Measurements from ENCODE around the gene LPA. TPM values are rescaled to one million over a fixed set of nuclear protein-coding genes. Genes with fewer than 3 reads are reported as not detected.
"Not testable (repeated sequence)": the region's sequence is repeated elsewhere in the genome, so short reads cannot be mapped to it uniquely, and the experiment has no call there.

Gene LPA
- total RNA-seq, 1 experiment from 2014 or later, result not detected

- no peak for ATAC-seq
- Histone ChIP-seq H3K9me2 (replicated peaks; ENCODE audit: low read length) (no peaks in the 10 kb centered on the region), H3K9me3 (ENCODE audit: low read length) (no peaks in the 10 kb centered on the region), H3K4me3 (ENCODE audit: low read length) (no peak overlapping the region), H3K27me3 (ENCODE audit: low read length) (no peaks in the 10 kb centered on the region), H3K27ac (ENCODE audit: low read length) (no peak overlapping the region), H4K20me1 (ENCODE audit: low read length) (no peaks in the 10 kb centered on the region), H3K79me2 (ENCODE audit: low read length) (no peaks in the 10 kb centered on the region), H3K9ac (ENCODE audit: low read length) (no peak overlapping the region), H2AFZ (ENCODE audit: low read length) (no peak overlapping the region), H3K4me1 (ENCODE audit: insufficient read depth, low read length) (no peaks in the 10 kb centered on the region), H3K36me3 (ENCODE audit: low read depth, low read length) (no peaks in the 10 kb centered on the region), H3K4me2 (ENCODE audit: low read length) (no peak overlapping the region), H3F3A (ENCODE audit: low read length, unreplicated experiment) (no peaks in the 10 kb centered on the region)
- TF ChIP-seq CTCF (conservative IDR thresholded peaks at IDR 0.05; ENCODE audit: low read depth, low read length) (no peak), EZH2phosphoT487 (IDR thresholded peaks at IDR 0.05; ENCODE audit: borderline replicate concordance, low read length) (no peak), EZH2 (IDR thresholded peaks at IDR 0.05; ENCODE audit: low read length, unreplicated experiment) (no peak)
- no peak for DNase-seq
- intact Hi-C loops (cut with micrococcal nuclease), result no loop called here
- ChIA-PET CTCF (no interaction called here), POLR2A (ENCODE audit: unreplicated experiment) (no interaction called here)
- no TSS peak for BruUV-seq (replicated peaks)
Measured at GRCh38 chr6:160697826-160698225, 33.8 kb upstream of the LPA start.

- H3K4me1 ChIP-seq (ENCODE audit: insufficient read depth, low read length); ATAC-seq; H3K4me3 ChIP-seq (ENCODE audit: low read length); H3K9me2 ChIP-seq (replicated peaks; ENCODE audit: low read length); H3K27me3 ChIP-seq (ENCODE audit: low read length); H3K4me2 ChIP-seq (ENCODE audit: low read length); H4K20me1 ChIP-seq (ENCODE audit: low read length); H3K9me3 ChIP-seq (ENCODE audit: low read length); CTCF ChIA-PET; H2AFZ ChIP-seq (ENCODE audit: low read length); H3F3A ChIP-seq (ENCODE audit: low read length, unreplicated experiment); H3K9ac ChIP-seq (ENCODE audit: low read length); H3K79me2 ChIP-seq (ENCODE audit: low read length); POLR2A ChIA-PET (ENCODE audit: unreplicated experiment); BruUV-seq (replicated peaks); intact Hi-C loops (cut with micrococcal nuclease); DNase-seq; H3K27ac ChIP-seq (ENCODE audit: low read length); H3K36me3 ChIP-seq (ENCODE audit: low read depth, low read length): not testable (repeated sequence)
Measured at GRCh38 chr6:160696884-160697283, 32.8 kb upstream of the LPA start.

- H3K27ac ChIP-seq (ENCODE audit: low read length); POLR2A ChIA-PET (ENCODE audit: unreplicated experiment); H3K79me2 ChIP-seq (ENCODE audit: low read length); H4K20me1 ChIP-seq (ENCODE audit: low read length); H3K9ac ChIP-seq (ENCODE audit: low read length); H3K4me1 ChIP-seq (ENCODE audit: insufficient read depth, low read length); BruUV-seq (replicated peaks); H3F3A ChIP-seq (ENCODE audit: low read length, unreplicated experiment); H2AFZ ChIP-seq (ENCODE audit: low read length); intact Hi-C loops (cut with micrococcal nuclease); H3K4me2 ChIP-seq (ENCODE audit: low read length); CTCF ChIA-PET; DNase-seq; H3K27me3 ChIP-seq (ENCODE audit: low read length); H3K9me2 ChIP-seq (replicated peaks; ENCODE audit: low read length); H3K36me3 ChIP-seq (ENCODE audit: low read depth, low read length); H3K9me3 ChIP-seq (ENCODE audit: low read length); ATAC-seq; H3K4me3 ChIP-seq (ENCODE audit: low read length): not testable (repeated sequence)
Measured at GRCh38 chr6:160695622-160696021, 31.5 kb upstream of the LPA start.

- BruUV-seq (replicated peaks); CTCF ChIA-PET; H3K4me3 ChIP-seq (ENCODE audit: low read length); H3K9me3 ChIP-seq (ENCODE audit: low read length); intact Hi-C loops (cut with micrococcal nuclease); H3K27me3 ChIP-seq (ENCODE audit: low read length); H3K36me3 ChIP-seq (ENCODE audit: low read depth, low read length); H3F3A ChIP-seq (ENCODE audit: low read length, unreplicated experiment); H3K4me2 ChIP-seq (ENCODE audit: low read length); H3K79me2 ChIP-seq (ENCODE audit: low read length); ATAC-seq; H3K4me1 ChIP-seq (ENCODE audit: insufficient read depth, low read length); H3K9me2 ChIP-seq (replicated peaks; ENCODE audit: low read length); POLR2A ChIA-PET (ENCODE audit: unreplicated experiment); H3K9ac ChIP-seq (ENCODE audit: low read length); H4K20me1 ChIP-seq (ENCODE audit: low read length); DNase-seq; H2AFZ ChIP-seq (ENCODE audit: low read length); H3K27ac ChIP-seq (ENCODE audit: low read length): not testable (repeated sequence)
Measured at GRCh38 chr6:160695025-160695424, 30.9 kb upstream of the LPA start.

All from PC-3 (cell line).